G401.6 (cell line): ENCODE measurements around the gene DNASE1L3.
"Not testable (repeated sequence)": the region's sequence is repeated elsewhere in the genome, so short reads cannot be mapped to it uniquely, and the experiment has no call there.

ENCODE experiments used
- FAIRE-seq: peaks from 2 replicates; lab custom pipeline; 2012; peaks lifted over from hg19 to GRCh38; lab: Jason Lieb, UNC

Gene DNASE1L3

DNA sequence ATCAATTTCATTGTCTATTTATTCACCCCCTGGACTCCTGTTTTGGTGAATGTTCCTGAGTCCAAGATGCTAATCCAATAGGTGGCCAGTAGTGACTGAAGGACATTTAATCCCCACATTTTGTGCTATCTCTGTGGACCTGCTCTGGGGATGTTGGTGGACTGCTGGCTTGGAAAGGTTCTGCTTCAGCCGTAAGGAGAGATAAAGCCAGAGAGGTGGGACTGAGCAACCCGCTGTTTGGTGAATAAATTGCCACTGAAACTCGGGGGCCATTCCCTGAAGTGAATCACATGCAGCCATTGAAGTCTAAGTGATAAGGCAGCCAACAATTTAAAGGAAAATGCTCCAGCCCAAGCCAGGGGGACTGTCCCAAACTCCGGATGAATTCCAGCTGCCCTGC is 25.2 kb upstream of the DNASE1L3 start:
- FAIRE-seq = no peak

DNA sequence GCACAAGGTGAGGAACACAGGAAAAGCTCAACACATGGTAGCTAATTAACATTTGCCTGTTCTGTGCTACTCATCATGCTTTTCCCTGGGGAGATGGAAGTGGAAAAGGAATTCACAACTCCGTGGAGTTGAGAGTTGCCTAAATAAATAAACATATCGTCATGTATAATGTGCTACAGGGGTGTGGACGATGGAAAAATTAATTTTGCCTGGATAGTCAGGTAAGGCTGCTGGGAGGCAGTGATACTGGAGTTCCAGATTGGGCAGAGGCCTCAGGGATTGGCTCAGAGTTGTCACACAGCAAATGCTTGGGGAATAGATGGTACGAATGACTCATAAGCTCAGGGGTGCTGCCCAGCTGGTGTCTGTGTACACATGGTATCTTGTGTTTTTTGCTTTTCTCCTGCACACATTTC is 23.8 kb upstream of the DNASE1L3 start:
- FAIRE-seq = no peak

DNA sequence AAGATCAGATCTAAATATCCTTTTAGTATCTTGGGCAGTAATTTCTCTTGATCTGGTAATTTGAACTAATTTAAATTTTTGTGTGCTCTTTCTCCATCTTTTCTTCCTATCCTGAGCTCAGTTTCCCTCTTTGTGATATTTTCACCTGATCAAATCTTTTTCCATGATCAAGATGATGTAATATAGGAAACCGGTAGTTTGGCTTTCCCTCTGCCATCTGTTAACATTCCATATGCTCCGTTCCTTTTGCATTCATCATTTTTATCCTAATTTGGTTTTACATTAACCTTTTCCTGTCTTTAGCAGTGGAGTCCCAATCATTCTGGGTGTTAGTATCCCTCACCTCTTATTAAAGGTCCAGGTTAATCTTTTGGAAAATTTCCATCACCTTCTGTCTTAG is 20.9 kb upstream of the DNASE1L3 start:
- FAIRE-seq = no peak

DNA sequence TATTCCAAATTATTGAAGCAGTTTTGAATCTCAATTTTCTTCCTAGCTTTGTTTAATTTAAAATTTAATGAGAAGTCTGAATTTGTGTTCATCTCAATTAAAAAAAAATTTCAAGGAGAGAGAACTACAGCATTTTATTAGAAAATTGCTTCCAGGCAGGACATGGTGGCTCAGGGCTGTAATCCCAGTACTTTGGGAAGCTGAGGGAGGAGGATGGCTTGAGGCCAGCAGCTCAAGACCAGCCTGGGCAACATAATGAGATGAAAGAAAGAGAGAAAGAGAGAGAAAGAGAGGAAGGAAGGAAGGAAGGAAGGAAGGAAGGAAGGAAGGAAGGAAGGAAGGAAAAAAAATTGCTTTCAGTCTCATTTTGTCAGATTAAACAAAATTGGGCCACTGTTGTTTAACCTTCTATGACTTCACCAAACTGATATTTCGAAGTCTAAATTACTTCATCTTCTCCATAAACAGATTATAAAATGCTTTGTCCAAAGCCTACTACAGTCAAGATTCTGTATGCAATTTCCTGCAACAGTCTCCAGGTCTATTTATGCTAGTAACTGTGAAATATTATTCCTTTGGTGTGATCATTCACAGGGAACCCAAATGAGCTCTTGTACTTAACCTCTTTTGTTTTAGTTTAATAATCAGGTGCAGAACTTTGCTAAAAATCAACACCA is 20.2 kb upstream of the DNASE1L3 start:
- FAIRE-seq = no peak

DNA sequence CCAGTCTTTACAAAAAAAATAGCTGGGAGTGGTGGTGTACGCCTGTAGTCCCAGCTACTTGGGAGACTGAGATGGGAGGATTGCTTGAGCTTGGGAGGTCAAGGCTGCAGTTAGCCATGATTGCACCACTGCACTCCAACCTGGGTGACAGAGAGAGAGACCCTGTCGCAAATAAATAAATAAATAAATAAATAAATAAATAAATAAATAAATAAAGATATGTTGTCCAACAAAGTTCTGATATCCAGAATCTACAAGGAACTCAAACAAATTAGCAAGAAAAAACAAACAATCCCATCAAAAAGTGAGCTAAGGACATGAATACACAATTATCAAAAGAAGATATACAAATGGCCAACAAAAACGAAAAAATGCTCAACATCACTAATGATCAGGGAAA is 17.2 kb upstream of the DNASE1L3 start:
- not testable (repeated sequence) for FAIRE-seq

DNA sequence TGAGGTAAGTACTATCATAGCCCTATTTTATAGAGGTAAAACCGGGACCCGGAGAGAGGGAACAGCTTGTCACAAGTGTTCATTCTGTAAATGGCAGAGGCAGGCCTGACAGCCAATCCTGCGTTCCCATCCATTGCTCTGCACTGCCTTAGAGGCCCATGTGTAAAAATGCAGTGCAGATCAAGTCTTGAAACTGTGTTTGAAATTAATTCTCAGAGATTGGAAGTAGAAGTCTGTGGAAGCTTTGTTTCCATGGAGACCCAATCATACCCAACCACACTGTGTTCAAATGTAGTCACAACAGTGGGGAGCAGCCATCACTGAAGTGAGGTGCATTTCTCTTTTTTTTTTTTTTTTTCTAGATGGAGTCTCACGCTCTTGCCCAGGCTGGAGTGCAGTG is 13.1 kb upstream of the DNASE1L3 start:
- no peak for FAIRE-seq

DNA sequence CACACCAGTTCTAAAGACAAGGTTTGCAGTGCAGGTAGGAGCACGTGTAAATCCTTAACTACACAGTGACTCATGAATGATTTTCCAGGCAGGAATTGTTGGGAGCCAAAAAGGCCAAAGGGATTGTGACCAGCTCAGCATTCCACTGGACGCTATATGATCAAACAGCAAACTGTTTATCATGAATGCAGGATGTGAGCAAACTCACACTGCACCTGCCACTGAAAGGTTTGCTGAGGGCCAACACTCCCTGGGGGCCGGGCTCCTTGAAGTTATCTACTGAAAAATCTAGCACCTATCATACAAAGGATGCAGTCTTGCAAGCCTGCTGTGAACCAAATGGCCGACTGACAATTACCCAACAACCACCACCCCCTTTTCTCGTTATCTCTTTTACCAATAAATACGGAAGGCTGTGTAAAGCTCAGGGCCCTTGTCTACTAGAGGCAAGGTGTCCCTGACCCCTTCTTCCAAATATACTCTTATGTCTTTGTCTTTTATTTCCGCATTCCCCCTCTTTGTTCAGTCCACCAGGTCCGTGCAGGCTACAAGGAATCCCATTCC is 11.5 kb upstream of the DNASE1L3 start:
- no peak for FAIRE-seq

DNA sequence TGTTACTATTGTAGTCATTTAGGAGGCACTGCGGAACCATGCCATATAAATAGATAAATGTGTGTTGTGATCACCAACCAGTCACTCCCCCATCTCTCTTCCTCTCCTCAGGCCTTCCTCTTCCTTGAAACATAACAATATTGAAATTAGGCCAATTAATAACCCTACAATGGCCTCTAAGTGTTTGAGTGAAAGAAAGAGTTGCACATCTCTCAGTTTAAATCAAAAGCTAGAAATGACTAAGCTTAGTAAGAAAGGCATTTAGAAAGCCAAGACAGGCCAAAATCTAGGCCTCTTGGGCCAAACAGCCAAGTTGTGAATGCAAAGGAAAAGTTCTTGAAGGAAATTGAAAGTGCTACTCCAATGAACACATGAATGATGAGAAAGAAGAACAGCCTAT is 8.1 kb upstream of the DNASE1L3 start:
- no peak for FAIRE-seq

DNA sequence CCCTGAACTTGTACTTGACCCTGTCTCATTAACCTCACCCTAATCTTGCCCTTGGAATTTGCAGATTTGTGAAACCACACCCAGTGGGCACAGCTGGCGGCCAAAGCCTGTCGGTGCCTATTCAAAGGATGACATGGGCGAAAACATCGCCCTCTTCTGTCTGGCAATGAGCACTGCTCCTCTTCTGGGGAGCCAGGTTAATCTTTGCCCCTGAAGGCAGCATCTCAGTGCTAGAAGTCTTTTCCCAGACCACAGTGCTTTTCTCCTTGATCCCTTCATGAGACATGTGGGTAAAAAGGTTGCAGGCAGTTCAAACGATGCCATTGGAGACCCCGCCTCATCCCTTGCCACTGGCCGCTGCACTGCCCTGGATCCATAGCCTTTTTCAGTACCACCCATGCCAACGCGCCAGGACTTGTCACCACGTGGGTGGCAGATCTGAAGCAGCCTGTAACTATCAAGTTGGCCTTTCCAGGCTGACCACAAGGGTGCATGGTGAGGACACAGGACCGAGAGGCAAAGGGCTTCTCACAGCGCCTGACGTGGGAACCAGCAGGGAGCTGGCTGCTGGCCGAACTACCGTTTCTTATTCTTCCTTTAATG is 6.5 kb upstream of the DNASE1L3 start:
- peak; percentile 51 for FAIRE-seq

DNA sequence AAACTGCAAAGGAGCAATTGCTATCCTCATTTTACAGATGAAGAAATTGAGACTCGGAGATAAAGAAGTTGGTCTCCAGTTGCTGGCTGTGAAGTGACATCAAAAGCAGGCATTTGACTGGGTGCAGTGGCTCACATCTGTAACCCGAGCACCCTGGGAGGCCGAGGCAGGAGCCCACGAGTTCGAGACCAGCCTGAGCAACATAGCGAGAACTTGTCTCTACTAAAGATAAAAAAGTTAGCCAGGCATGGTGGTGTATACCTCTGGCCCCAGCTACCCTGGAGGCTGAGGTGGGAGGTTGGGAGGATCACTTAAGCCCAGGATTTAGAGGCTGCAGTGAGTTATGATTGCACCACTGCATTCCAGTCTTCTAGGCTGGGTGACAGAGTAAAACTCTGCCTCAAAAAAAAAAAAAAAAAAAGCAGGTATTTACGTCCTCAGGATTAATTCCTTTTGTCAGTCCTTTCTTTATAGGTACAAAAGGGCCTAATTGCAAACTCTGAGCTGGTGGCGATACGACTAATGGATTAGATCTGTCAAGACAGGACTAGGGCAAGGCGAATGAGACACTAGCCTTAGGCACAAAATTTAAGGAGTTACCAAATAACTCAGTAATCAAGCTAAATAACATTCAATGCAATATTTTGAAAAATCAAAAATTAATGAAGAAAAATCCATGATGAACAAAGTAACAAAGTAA is 5.9 kb upstream of the DNASE1L3 start:
- no peak for FAIRE-seq

DNA sequence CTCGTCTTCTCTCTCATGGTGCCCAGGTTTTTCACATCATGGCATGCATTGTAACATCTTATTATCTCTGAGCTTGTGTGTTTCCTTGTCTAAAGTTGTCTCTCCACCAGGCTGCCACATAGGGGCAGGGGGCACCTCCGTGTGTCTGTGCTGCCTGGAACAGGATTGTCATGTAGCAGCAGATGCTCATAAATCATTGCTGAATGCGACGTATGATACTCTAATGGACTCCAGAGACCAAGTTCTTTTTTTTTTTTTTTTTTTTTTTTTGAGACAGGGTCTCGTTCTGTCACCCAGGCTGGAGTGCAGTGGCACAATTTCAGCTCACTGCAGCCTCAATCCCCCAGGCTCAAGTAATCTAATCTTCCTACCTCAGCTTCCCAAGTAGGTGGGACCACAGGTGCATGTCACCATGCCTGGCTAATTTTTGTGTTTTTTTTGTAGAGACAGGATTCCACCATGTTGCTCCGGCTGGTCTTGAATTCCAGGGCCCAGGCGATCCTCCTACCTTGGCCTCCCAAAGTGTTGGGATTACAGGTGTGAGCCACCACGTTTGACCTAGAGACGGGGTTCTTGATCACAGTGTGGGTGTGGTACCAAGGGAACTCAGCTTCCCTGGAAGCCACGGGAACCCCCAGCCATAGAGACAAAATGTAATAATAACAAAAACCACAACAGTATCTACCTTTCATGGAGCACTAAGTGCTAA is 4.7 kb upstream of the DNASE1L3 start:
- FAIRE-seq = no peak

DNA sequence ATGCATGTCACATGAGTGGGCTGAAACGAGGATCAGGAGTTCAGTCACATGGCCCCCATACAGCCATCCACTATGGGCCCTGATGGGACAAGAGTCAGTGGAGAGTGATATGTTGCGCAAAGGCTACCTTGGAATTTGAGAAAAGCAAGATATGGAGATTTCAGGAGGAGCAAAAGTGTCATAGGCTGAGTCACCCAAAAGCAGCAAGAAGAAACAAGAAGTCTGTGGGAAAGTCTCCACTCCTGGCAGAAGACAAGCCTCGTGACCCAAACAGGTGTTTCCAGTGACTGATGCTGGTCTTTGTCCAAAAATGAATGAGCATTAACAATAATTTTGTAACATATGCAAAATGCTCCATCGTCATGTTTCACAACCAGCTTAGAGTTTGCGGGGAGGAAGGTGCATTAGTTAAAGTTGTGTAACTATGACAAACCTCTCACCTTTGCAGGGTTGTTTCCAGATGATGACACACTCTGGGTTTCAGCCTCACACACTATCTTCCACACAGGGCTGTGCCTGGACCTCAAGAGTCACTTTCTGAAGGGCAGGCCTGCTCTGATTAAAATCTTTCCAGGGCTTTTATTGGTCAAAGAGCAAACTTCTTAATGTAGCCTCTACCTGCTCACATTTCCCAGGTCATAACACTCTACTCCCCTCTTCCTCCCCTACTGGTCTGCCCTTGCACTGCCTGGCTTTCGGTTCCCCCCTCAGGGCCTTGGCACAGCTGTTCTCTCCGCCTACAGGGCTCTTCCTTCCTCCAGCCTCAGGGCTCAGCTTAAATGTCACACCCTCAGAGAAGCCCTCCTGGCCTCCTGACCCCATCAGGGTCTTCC is 3.9 kb upstream of the DNASE1L3 start:
- no peak for FAIRE-seq

DNA sequence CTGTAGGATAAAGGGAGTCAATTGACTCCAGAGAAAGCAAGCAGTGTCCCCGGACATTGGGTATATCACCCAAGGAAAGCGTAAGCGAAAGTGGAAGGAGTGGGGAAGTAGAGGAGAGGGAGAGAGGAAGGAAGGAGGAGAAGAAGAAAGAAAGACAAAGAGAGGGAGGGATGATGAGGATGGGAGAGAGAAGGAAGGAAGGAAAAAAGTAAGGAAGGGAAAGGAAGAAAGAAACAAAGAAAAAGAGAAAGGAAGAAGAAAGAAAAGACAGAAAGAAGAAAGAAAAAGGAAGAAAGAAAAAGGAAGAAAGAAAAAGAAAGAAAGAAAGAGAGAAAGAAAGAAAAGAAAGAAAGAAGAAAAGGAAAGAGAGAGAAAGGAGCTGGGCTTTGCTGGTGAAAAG is 839 bp downstream of the DNASE1L3 start:
- FAIRE-seq = no peak

DNA sequence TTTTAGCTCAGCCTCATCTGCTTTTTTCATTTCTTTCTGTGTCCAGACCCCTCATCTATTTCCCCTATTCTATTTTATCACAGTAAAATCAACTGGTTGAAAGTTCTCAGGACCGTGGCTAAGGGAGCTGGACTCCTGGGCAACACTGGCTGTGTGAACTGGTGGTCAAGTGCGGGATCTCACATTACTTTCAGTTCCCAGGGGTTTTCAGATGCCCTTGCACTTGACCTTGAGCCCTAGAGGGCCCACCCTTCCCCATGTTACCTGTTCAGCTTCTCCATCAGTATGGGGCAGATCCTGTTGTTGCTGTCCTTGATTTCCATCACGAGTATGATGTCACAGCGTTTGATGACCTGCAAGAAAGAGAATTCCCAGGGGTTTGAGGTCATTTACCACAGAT is 2.8 kb downstream of the DNASE1L3 start:
- FAIRE-seq = no peak

DNA sequence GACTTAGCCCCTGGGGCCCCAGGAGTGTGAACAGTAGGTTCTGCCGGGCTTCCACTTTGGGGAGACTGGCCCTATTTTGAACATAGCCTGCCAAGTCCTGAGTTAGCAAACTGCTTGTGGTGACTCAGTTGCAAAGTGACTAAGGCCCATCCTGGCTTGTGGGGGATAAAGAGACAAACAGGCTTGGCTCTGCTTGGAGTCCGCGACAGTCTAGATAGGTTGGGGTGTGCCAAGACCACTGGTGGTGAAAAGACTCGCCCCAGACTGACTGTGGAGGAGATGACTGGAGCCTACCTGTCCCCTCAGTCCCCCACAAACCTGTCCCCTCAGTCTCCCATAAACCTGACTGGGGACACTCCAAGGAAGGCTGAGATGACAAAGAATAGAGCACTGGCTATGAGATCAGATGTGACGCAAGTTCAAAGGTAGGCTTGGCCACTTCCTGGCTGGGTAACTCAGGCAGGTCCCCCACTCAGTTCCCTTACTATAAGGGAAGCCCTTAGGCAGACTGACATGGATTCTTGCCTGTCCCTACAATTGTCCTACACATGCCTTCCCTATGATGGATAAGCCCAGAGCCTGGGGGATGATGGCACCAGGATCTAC is 4.3 kb downstream of the DNASE1L3 start:
- FAIRE-seq = no peak

DNA sequence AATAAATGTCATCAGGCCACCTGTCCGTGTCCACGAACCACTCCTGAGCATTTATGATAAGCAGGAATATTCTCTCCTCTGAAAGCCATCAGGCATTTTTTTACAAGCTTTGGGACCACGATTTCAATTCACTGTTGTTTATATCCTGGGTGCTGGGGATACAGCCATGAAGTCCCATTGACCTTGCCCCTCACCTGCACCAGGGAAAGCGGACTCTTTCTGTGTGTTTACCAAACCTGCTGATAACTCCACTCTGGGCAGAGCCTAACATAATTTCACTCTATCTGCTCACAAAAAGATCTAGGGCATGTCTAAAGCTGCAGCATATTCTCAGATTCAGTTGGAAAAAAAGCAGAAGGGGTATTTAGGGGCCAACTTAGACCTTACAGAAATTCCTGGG is 4.8 kb downstream of the DNASE1L3 start:
- FAIRE-seq = no peak

DNA sequence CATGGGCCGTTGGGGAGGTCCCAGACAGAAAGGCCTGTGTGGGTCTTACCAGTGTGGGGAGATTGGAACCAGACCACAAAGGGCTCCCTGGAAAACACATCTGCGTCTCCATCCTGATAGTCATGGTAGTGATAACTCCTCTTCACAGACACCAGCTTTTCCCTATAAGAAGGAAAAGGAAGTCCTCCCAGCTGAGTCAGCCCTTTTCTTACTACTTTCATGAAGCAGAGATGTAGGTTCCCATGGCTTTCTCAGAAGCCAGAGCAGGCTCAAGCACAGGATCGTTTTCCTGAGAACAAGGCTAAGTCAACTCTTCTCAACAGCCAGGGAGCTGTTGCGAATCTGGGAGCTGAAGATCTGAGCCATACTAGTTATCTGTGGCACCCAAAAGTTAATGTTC is 6.1 kb downstream of the DNASE1L3 start:
- no peak for FAIRE-seq

DNA sequence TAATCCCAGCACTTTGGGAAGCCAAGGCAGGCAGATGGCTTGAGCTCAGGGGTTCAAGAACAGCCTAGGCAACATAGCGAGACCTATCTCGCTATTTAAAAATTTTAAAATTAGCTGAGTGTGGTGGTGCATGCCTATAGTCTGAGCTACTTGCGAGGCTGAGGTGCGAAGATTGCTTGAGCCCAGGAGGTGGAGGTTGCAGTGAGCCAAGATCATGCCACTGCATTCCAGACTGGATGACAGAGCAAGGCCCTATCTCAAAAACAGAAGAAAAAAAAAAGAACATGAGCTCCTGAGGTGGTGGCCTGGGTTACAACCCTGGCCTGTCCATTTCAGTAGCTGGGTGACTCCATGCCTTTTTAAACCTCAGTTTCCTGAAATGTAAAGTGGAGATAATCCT is 7.2 kb downstream of the DNASE1L3 start:
- no peak for FAIRE-seq

DNA sequence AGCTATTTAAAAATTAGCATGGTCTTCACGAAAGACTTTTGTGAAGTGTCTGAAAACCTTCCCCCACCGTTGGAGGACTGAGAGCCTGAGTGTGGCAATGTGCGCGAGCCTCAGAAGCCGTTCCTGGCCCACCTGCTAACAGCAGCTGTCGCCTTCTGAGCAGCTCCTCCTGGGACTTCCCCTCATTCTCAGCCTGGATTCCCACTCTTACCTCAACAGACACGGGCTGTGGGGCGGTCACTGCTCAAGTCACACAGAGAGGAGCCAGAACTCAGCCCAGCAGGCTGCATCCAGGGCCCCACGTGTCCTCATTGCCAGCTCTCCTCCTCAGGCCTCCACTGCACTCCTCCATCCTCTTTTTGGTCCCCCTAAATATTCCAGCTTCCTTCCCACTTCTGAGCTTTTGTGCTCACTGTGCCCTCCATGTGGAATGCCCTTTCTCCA is 7.8 kb downstream of the DNASE1L3 start:
- no peak for FAIRE-seq

DNA sequence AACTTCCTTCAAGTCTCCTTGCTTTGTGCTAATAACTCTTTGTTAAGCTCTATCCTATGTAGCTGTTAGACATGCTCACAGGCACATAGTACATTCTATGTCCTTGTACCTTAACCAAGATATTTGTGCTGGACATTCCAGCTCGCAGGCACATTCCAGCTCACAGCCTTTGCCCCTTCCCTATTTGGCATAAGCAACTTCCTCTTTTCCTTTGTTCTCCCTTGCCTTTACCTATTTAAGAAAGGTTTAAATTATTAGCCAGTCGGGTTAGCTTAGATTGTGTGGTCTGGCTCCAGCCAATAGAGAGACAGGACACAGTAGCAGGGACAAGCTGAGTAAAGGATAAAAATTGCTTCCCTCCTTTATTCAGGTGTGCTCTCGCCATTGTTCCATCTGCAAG is 9.3 kb downstream of the DNASE1L3 start:
- FAIRE-seq = not testable (repeated sequence)

DNA sequence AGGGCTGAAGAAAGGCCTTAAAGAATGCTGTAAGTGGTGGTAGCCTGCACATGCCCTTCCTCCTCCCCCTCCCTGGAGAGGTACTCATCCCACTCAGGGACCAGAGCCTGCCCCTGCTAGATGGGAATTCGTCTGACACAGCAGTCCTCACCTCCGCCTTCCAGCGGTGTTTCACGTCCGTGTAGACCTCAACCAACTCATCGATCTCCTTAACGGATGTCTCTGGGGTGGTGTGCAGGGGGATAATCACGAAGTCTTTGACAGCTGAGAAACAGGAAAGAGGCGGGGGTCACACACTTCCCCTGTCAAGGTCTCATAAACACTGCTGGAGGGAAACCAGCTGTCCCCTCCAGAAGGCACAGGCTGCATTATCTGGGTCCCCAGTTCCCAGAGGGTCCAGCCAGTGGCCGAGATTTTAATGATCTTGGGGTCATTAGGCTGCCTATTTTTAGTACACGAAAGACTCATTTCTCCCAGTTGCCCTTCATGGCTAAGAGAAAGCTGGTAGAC is 9.9 kb downstream of the DNASE1L3 start:
- FAIRE-seq = no peak
